Nephron progenitor cell (in vitro differentiated cells): ENCODE measurements around the gene SDCBP2.

Experiments
- DNase-seq: peaks from one replicate; pipeline ENCODE4 v3.0.0; 2021
- H3K27ac Mint-ChIP-seq: 2 replicates; pipeline ENCODE4 v1.8.0; 2021; ENCODE audit warnings: mild to moderate bottlenecking, moderate library complexity, mixed read lengths
- H3K27me3 Mint-ChIP-seq: 2 replicates; pipeline ENCODE4 v1.8.0; 2021; ENCODE audit warnings: mild to moderate bottlenecking, low read depth, mixed read lengths; ENCODE audit not compliant: poor library complexity
- H3K36me3 Mint-ChIP-seq: 2 replicates; pipeline ENCODE4 v1.8.0; 2021; ENCODE audit warnings: low read depth, mixed read lengths
- H3K4me1 Mint-ChIP-seq: 2 replicates; pipeline ENCODE4 v1.8.0; 2021; ENCODE audit warnings: mixed read lengths
- H3K4me3 Mint-ChIP-seq: 2 replicates; pipeline ENCODE4 v1.8.0; 2021; ENCODE audit warnings: mild to moderate bottlenecking, moderate library complexity, mixed read lengths
- H3K9me3 Mint-ChIP-seq: 2 replicates; pipeline ENCODE4 v1.8.0; 2021; ENCODE audit warnings: mild to moderate bottlenecking, moderate library complexity, mixed read lengths
- CTCF ChIP-seq: fragments of 200-600 bp; sonication (generic); IDR thresholded peaks from 2 replicates; pipeline ENCODE4 v1.5.0; 2021; ENCODE audit warnings: antibody characterized with exemption

The SDCBP2 gene

GRCh38 chr20:1364106-1364505 lies 35.2 kb upstream of the SDCBP2 start:
- Mint-ChIP-seq H3K4me1 (peaks cover 15% of the 10 kb centered on the region), H3K27me3 (no peaks in the 10 kb centered on the region), H3K9me3 (peaks cover 17% of the 10 kb centered on the region), H3K27ac (peak overlapping the region; percentile 3), H3K4me3 (no peak overlapping the region), H3K36me3 (peaks cover 96% of the 10 kb centered on the region)
- no peak for DNase-seq
- TF ChIP-seq CTCF: no peak

- Mint-ChIP-seq H3K27ac (peak overlapping the region; percentile 36), H3K9me3 (peaks cover 17% of the 10 kb centered on the region), H3K4me3 (no peak overlapping the region), H3K27me3 (no peaks in the 10 kb centered on the region), H3K4me1 (peaks cover 9% of the 10 kb centered on the region), H3K36me3 (peaks cover 98% of the 10 kb centered on the region)
- no peak for TF ChIP-seq CTCF
- DNase-seq: no peak
These were observed 34.6 kb upstream of the SDCBP2 start for GRCh38 chr20:1363522-1363921.

GRCh38 chr20:1362484-1362883 lies 33.5 kb upstream of the SDCBP2 start:
- no peak for TF ChIP-seq CTCF
- peaks cover 98% of the 10 kb centered on the region for H3K36me3 Mint-ChIP-seq
- peaks cover 15% of the 10 kb centered on the region for H3K9me3 Mint-ChIP-seq
- no peak for DNase-seq
- H3K27me3 Mint-ChIP-seq: no peaks in the 10 kb centered on the region
- H3K4me1 Mint-ChIP-seq: no peaks in the 10 kb centered on the region
- H3K4me3 Mint-ChIP-seq: no peak overlapping the region
- H3K27ac Mint-ChIP-seq: no peak overlapping the region

GRCh38 chr20:1360094-1360846 lies 31.3 kb upstream of the SDCBP2 start:
- peaks cover 17% of the 10 kb centered on the region for H3K9me3 Mint-ChIP-seq
- H3K4me1 Mint-ChIP-seq: no peaks in the 10 kb centered on the region
- TF ChIP-seq CTCF: no peak
- H3K27ac Mint-ChIP-seq: peak overlapping the region; percentile 39
- H3K36me3 Mint-ChIP-seq: peaks cover 94% of the 10 kb centered on the region
- DNase-seq: no peak
- H3K4me3 Mint-ChIP-seq: no peak overlapping the region
- no peaks in the 10 kb centered on the region for H3K27me3 Mint-ChIP-seq

- peaks cover 35% of the 10 kb centered on the region for H3K9me3 Mint-ChIP-seq
- H3K36me3 Mint-ChIP-seq: peaks cover 96% of the 10 kb centered on the region
- TF ChIP-seq CTCF: no peak
- no peak overlapping the region for H3K27ac Mint-ChIP-seq
- no peaks in the 10 kb centered on the region for H3K4me1 Mint-ChIP-seq
- H3K4me3 Mint-ChIP-seq: no peak overlapping the region
- H3K27me3 Mint-ChIP-seq: no peaks in the 10 kb centered on the region
- DNase-seq: no peak
These were observed 29.2 kb upstream of the SDCBP2 start for GRCh38 chr20:1357921-1358671.
